WERI-Rb-1 (cell line): ENCODE data around the gene CPLX4.
A peak's percentile ranks its signal among the peaks of the same experiment; 100 is the strongest.

Experiments used
- DNase-seq: peaks from one replicate; pipeline ENCODE4 v3.0.0-alpha.2; 2020
- H3K27ac ChIP-seq: fragments of 250-450 bp; sonication (Bioruptor Pico); 2 replicates; pipeline ENCODE4 v1.5.1; 2020; ENCODE audit warnings: mild to moderate bottlenecking, moderate library complexity
- H3K27me3 ChIP-seq: fragments of 250-450 bp; sonication (Bioruptor Pico); 2 replicates; pipeline ENCODE4 v1.5.1; 2021; ENCODE audit warnings: mild to moderate bottlenecking, low read depth, moderate library complexity; ENCODE audit not compliant: insufficient read depth, severe bottlenecking
- H3K36me3 ChIP-seq: fragments of 250-450 bp; sonication (Bioruptor Pico); 2 replicates; pipeline ENCODE4 v1.5.1; 2020; ENCODE audit warnings: mild to moderate bottlenecking, moderate library complexity
- H3K4me3 ChIP-seq: 2 replicates; pipeline ENCODE4 v1.5.1; 2011; ENCODE audit warnings: low read depth, mild to moderate bottlenecking, control low read depth, low read length
- H3K9me3 ChIP-seq: fragments of 250-450 bp; sonication (Bioruptor Pico); 2 replicates; pipeline ENCODE4 v1.5.1; 2021; ENCODE audit warnings: mild to moderate bottlenecking, moderate library complexity; ENCODE audit not compliant: severe bottlenecking
- TF ChIP-seq, protein P1 (sequence below): IDR thresholded peaks from 2 replicates; pipeline ENCODE4 v1.5.1; 2011; ENCODE audit warnings: low read depth, mild to moderate bottlenecking, control low read depth, inconsistent platforms, low read length

Gene CPLX4

GRCh38 chr18:59276047-59276446, 42.4 kb downstream of the CPLX4 start:
- no peaks in the 10 kb centered on the region for H3K27me3 ChIP-seq
- TF ChIP-seq, protein P1, sequence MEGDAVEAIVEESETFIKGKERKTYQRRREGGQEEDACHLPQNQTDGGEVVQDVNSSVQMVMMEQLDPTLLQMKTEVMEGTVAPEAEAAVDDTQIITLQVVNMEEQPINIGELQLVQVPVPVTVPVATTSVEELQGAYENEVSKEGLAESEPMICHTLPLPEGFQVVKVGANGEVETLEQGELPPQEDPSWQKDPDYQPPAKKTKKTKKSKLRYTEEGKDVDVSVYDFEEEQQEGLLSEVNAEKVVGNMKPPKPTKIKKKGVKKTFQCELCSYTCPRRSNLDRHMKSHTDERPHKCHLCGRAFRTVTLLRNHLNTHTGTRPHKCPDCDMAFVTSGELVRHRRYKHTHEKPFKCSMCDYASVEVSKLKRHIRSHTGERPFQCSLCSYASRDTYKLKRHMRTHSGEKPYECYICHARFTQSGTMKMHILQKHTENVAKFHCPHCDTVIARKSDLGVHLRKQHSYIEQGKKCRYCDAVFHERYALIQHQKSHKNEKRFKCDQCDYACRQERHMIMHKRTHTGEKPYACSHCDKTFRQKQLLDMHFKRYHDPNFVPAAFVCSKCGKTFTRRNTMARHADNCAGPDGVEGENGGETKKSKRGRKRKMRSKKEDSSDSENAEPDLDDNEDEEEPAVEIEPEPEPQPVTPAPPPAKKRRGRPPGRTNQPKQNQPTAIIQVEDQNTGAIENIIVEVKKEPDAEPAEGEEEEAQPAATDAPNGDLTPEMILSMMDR = no peak
- H3K27ac ChIP-seq = peak overlapping the region; percentile 92
- DNase-seq = peak; percentile 53
- peak overlapping the region; percentile 31 for H3K4me3 ChIP-seq
- H3K36me3 ChIP-seq = peaks cover 20% of the 10 kb centered on the region
- no peaks in the 10 kb centered on the region for H3K9me3 ChIP-seq

DNA sequence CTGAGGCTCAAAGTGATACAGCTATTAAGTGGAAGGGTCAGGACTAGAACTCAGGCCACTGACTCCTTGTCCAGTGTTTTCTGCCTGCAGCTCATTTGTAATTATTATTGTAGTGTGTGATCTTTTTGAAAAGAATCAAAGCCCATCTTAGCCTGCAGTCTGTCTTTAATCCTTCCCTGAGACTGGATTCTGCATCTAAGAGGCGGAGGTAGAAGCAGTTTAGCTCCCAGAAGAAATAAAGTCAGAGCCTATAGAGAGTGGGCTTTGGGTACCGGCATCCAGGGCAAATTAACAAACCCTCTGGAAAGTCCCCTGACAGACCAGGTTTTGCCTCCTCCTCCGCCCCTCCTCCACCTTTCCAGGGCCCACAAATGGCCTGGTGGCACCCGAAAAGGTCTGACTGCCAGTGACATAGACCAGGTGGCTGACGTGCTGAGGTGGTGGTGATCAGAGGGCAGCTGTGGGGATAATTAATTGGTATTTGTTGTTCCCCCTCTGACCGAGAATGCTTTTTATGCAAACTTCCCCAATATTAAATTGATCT, 43.0 kb downstream of the CPLX4 start:
- H3K27me3 ChIP-seq = no peaks in the 10 kb centered on the region
- TF ChIP-seq, protein P1 = no peak
- H3K9me3 ChIP-seq = no peaks in the 10 kb centered on the region
- peak; percentile 89 for DNase-seq
- peaks cover 26% of the 10 kb centered on the region for H3K36me3 ChIP-seq
- peak overlapping the region; percentile 31 for H3K4me3 ChIP-seq
- peak overlapping the region; percentile 92 for H3K27ac ChIP-seq

- Histone ChIP-seq H3K9me3 (no peaks in the 10 kb centered on the region), H3K27ac (peak overlapping the region; percentile 92), H3K4me3 (peak overlapping the region; percentile 68), H3K36me3 (peaks cover 36% of the 10 kb centered on the region), H3K27me3 (no peaks in the 10 kb centered on the region)
- TF ChIP-seq, protein P1 = no peak
- no peak for DNase-seq
Measured at GRCh38 chr18:59274533-59274928, 43.9 kb downstream of the CPLX4 start.

GRCh38 chr18:59273759-59274532, 44.5 kb downstream of the CPLX4 start:
- Histone ChIP-seq H3K4me3 (peak overlapping the region; percentile 68), H3K36me3 (peaks cover 39% of the 10 kb centered on the region), H3K27me3 (no peaks in the 10 kb centered on the region), H3K9me3 (no peaks in the 10 kb centered on the region), H3K27ac (peak overlapping the region; percentile 92)
- DNase-seq = peak; percentile 82
- TF ChIP-seq, protein P1 = no peak

GRCh38 chr18:59272891-59273758, 45.3 kb downstream of the CPLX4 start, which contains the start of gene RAX:
TSS of gene RAX (minus strand) at chr18:59273454. CDS start at chr18:59273206, 248 bp downstream.
- peak within 1 kb of the TSS; percentile 92 for H3K27ac ChIP-seq
- H3K9me3 ChIP-seq = no peaks in the 10 kb centered on the region
- peak within 1 kb of the TSS; percentile 68 for H3K4me3 ChIP-seq
- DNase-seq = peak; percentile 98
- TF ChIP-seq, protein P1 = peak; percentile 82
- peaks cover 47% of the 10 kb centered on the region for H3K36me3 ChIP-seq
- H3K27me3 ChIP-seq = no peaks in the 10 kb centered on the region
